ENCODE data around the gene KMT2D.

- TF ChIP-seq, protein P1, sequence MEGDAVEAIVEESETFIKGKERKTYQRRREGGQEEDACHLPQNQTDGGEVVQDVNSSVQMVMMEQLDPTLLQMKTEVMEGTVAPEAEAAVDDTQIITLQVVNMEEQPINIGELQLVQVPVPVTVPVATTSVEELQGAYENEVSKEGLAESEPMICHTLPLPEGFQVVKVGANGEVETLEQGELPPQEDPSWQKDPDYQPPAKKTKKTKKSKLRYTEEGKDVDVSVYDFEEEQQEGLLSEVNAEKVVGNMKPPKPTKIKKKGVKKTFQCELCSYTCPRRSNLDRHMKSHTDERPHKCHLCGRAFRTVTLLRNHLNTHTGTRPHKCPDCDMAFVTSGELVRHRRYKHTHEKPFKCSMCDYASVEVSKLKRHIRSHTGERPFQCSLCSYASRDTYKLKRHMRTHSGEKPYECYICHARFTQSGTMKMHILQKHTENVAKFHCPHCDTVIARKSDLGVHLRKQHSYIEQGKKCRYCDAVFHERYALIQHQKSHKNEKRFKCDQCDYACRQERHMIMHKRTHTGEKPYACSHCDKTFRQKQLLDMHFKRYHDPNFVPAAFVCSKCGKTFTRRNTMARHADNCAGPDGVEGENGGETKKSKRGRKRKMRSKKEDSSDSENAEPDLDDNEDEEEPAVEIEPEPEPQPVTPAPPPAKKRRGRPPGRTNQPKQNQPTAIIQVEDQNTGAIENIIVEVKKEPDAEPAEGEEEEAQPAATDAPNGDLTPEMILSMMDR (IDR thresholded peaks at IDR 0.05) = no peak
- no peak for TF ChIP-seq POLR2A (IDR thresholded peaks at IDR 0.05)
These were observed 36.8 kb downstream of the KMT2D start for GRCh38 chr12:49023812-49024211.
